Neural cell (in vitro differentiated cells): ENCODE measurements around the gene TOP2B. TPM values are rescaled to one million over a fixed set of nuclear protein-coding genes. Genes with fewer than 3 reads are reported as not detected.

Experiments
- H2AFZ ChIP-seq: fragments of 200-600, 300-800 bp; sonication (generic), shearing (Covaris generic); 2 replicates; pipeline ENCODE4 v1.6.0; 2014; ENCODE audit warnings: low read depth, mild to moderate bottlenecking, antibody characterized with exemption, low read length, moderate library complexity
- H3F3A ChIP-seq: fragments of 200-600 bp; shearing (Covaris generic); 2 replicates; pipeline ENCODE4 v1.6.1; 2016; ENCODE audit warnings: mild to moderate bottlenecking, moderate library complexity, mixed read lengths, antibody characterized with exemption, low read length; ENCODE audit not compliant: insufficient read depth, poor library complexity, severe bottlenecking
- H3K27ac ChIP-seq: fragments of 200-600, 300-800 bp; sonication (generic), shearing (Covaris generic); 2 replicates; pipeline ENCODE4 v1.5.1; 2014; ENCODE audit warnings: mild to moderate bottlenecking, low read length, moderate library complexity
- H3K27me3 ChIP-seq: fragments of 300-800, 200-600 bp; sonication (generic), shearing (Covaris generic); 2 replicates; pipeline ENCODE4 v1.6.0; 2014; ENCODE audit warnings: mild to moderate bottlenecking, low read depth, low read length, moderate library complexity; ENCODE audit not compliant: insufficient read depth
- H3K36me3 ChIP-seq: fragments of 300-800, 200-600 bp; sonication (generic), shearing (Covaris generic); 2 replicates; pipeline ENCODE4 v1.5.1; 2014; ENCODE audit warnings: mild to moderate bottlenecking, antibody characterized with exemption, low read length, moderate library complexity; ENCODE audit not compliant: insufficient read depth
- H3K4me2 ChIP-seq: fragments of 300-800, 200-600 bp; sonication (generic), shearing (Covaris generic); 2 replicates; pipeline ENCODE4 v1.6.0; 2014; ENCODE audit warnings: mild to moderate bottlenecking, low read length
- H3K4me3 ChIP-seq: fragments of 300-800, 200-600 bp; sonication (generic), shearing (Covaris generic); 2 replicates; pipeline ENCODE4 v1.5.1; 2014; ENCODE audit warnings: mild to moderate bottlenecking, low read length, moderate library complexity
- H3K79me2 ChIP-seq: fragments of 200-600 bp; shearing (Covaris generic); replicated peaks from 2 replicates; pipeline ENCODE4 v1.6.0; 2014; ENCODE audit warnings: mild to moderate bottlenecking, low read length, moderate library complexity; ENCODE audit not compliant: insufficient read depth
- H3K9ac ChIP-seq: fragments of 300-800, 200-600 bp; sonication (generic), shearing (Covaris generic); 2 replicates; pipeline ENCODE4 v1.6.1; 2016; ENCODE audit warnings: mild to moderate bottlenecking, low read length, mixed read lengths
- H3K9me2 ChIP-seq: fragments of 200-600 bp; shearing (Covaris generic); 2 replicates; pipeline ENCODE4 v1.6.1; 2016; ENCODE audit warnings: mild to moderate bottlenecking, low read length, mixed read lengths; ENCODE audit not compliant: insufficient read depth
- H3K9me3 ChIP-seq: fragments of 200-600, 300-800 bp; sonication (generic), shearing (Covaris generic); 2 replicates; pipeline ENCODE4 v1.6.1; 2016; ENCODE audit warnings: mild to moderate bottlenecking, mixed run types, low read length, moderate library complexity, mixed read lengths
- H4K20me1 ChIP-seq: fragments of 200-600 bp; shearing (Covaris generic); 2 replicates; pipeline ENCODE4 v1.6.1; 2016; ENCODE audit warnings: mild to moderate bottlenecking, mixed run types; ENCODE audit not compliant: insufficient read depth
- CTCF ChIP-seq: fragments of 450-650 bp; IDR thresholded peaks from 2 replicates; pipeline ENCODE4 v1.5.1; 2014; ENCODE audit warnings: antibody characterized with exemption, mild to moderate bottlenecking, moderate library complexity; ENCODE audit not compliant: poor library complexity, severe bottlenecking
- EP300 ChIP-seq: fragments of 450-650 bp; conservative IDR thresholded peaks from 2 replicates; pipeline ENCODE4 v1.6.1; 2014; ENCODE audit warnings: antibody characterized with exemption, mild to moderate bottlenecking, moderate library complexity; ENCODE audit not compliant: poor library complexity, severe bottlenecking
- EZH2 ChIP-seq: fragments of 200-600, 300-800 bp; shearing (Covaris generic), sonication (generic); IDR thresholded peaks from 2 replicates; pipeline ENCODE4 v1.6.1; 2014; ENCODE audit warnings: antibody characterized with exemption, low read length, borderline replicate concordance, mild to moderate bottlenecking; ENCODE audit not compliant: insufficient read depth, poor library complexity, severe bottlenecking
- MXI1 ChIP-seq: fragments of 450-650 bp; conservative IDR thresholded peaks from 2 replicates; pipeline ENCODE4 v1.6.1; 2014; ENCODE audit warnings: antibody characterized with exemption, mild to moderate bottlenecking; ENCODE audit not compliant: poor library complexity, severe bottlenecking
- POLR2AphosphoS5 ChIP-seq: IDR thresholded peaks from 2 replicates; pipeline ENCODE4 v1.6.1; 2012
- RAD21 ChIP-seq: fragments of 450-650 bp; conservative IDR thresholded peaks from 2 replicates; pipeline ENCODE4 v1.6.1; 2014; ENCODE audit warnings: antibody characterized with exemption, mild to moderate bottlenecking, moderate library complexity
- REST ChIP-seq: IDR thresholded peaks from 2 replicates; pipeline ENCODE4 v1.6.1; 2012; ENCODE audit warnings: borderline replicate concordance
- SMC3 ChIP-seq: fragments of 450-650 bp; conservative IDR thresholded peaks from 2 replicates; pipeline ENCODE4 v1.6.1; 2014; ENCODE audit warnings: antibody characterized with exemption, mild to moderate bottlenecking, moderate library complexity; ENCODE audit not compliant: poor library complexity
- TAF1 ChIP-seq: IDR thresholded peaks from 2 replicates; pipeline ENCODE4 v1.6.1; 2012; ENCODE audit warnings: low read depth
- polyA plus RNA-seq: library from polyadenylated mRNA; depleted of rRNA; stranded (reverse); fragments of >200 nt; gene quantifications from 2 replicates; pipeline ENCODE4 v1.2.3, GENCODE V29; 2014

The TOP2B gene
- polyA plus RNA-seq, 1 donor from 2014 or later = 440 TPM

- Histone ChIP-seq H3K9me2 (no peaks in the 10 kb centered on the region), H3K79me2 (no peaks in the 10 kb centered on the region), H3F3A (no peaks in the 10 kb centered on the region), H3K36me3 (no peaks in the 10 kb centered on the region), H4K20me1 (no peaks in the 10 kb centered on the region), H3K4me2 (no peak overlapping the region), H3K27me3 (no peaks in the 10 kb centered on the region), H2AFZ (no peak overlapping the region), H3K4me3 (no peak overlapping the region), H3K9me3 (no peaks in the 10 kb centered on the region), H3K27ac (no peak overlapping the region), H3K9ac (no peak overlapping the region)
- TF ChIP-seq EP300 (no peak), SMC3 (no peak), MXI1 (no peak), REST (no peak), RAD21 (no peak), POLR2AphosphoS5 (no peak), EZH2 (no peak), CTCF (no peak), TAF1 (no peak)
Observed at GRCh38 chr3:25565807-25566206, 98.9 kb downstream of the TOP2B start.

- no peak overlapping the region for H3K4me2 ChIP-seq
- H3K4me3 ChIP-seq = no peak overlapping the region
- no peaks in the 10 kb centered on the region for H3F3A ChIP-seq
Observed at GRCh38 chr3:25564075-25564474, 100.6 kb downstream of the TOP2B start.

More at GRCh38 chr3:25564075-25564474, 100.6 kb downstream of the TOP2B start:
- Histone ChIP-seq H3K79me2 (no peaks in the 10 kb centered on the region), H3K9me3 (no peaks in the 10 kb centered on the region), H2AFZ (no peak overlapping the region), H3K27me3 (no peaks in the 10 kb centered on the region), H3K27ac (no peak overlapping the region), H3K36me3 (no peaks in the 10 kb centered on the region), H3K9me2 (no peaks in the 10 kb centered on the region), H3K9ac (no peak overlapping the region), H4K20me1 (no peaks in the 10 kb centered on the region)
- no peak for TF ChIP-seq POLR2AphosphoS5
- no peak for TF ChIP-seq EZH2
- TF ChIP-seq EP300 = no peak
- TF ChIP-seq SMC3 = no peak
- TF ChIP-seq RAD21 = no peak
- no peak for TF ChIP-seq REST
- TF ChIP-seq TAF1 = no peak
- no peak for TF ChIP-seq MXI1
- TF ChIP-seq CTCF = no peak
